NCI-H2196 (cell line): Measurements from ENCODE around the gene METTL26.
A peak's percentile ranks its signal among the peaks of the same experiment; 100 is the strongest.

Experiments used
- DNase-seq: peaks from one replicate; lab custom pipeline; 2025; ENCODE audit not compliant: unreplicated experiment; lab: John Stamatoyannopoulos, UW

Gene METTL26

GRCh38 chr16:625977-626765 is 9.9 kb downstream of the METTL26 start:
- DNase-seq = no peak

- DNase-seq = no peak
Observed at GRCh38 chr16:625117-625976, 10.8 kb downstream of the METTL26 start.

- DNase-seq = no peak
Observed at GRCh38 chr16:624526-625070, 11.5 kb downstream of the METTL26 start.

DNA sequence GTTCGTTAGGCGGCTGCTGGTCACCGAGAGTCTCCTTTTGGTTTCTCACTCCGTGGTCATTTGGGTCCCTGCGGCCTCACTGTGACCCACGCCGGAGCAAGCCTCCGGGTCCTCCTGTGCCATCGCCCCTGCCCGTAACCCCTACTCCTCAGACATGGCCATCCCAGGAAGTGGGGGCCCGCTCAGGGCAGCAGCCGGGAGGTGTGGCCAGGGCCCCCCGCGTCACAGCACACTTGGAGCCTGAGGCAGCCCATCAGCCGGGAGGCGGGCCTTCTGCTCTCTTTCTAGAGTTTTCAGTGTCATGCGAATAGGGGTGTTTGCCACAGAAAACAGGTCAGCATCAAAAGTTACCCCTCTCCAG is 13.2 kb downstream of the METTL26 start:
- no peak for DNase-seq

DNA sequence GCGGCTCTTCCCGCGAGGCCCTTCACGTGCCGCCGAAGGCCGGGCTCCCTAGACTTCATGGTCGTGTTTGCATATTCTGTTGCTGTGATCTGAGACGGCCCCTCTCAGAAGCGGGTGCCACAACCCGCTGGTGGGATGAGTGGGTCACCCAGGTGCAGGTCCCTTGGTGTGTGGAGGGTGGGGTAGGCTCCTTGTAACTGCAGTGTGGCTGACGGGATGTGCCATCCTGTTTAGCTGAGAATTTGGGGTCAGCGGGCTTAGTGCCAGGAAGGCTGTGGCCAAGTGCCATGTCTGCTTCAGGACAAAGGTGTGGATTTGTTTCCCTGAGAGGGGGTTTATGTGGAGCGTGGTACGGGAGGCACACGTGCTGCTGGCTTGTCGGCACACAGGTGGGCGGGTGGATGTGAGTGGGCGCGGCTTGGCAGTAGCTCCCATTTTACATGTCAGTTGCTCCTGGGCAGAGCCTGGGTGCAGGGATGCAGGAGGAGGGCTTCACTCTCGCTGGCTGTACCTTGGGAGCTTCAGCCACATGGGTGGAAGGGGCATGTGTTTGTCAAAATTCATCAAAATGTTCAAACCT is 14.5 kb downstream of the METTL26 start:
- DNase-seq = no peak

- no peak for DNase-seq
Observed at GRCh38 chr16:620700-621525, 15.2 kb downstream of the METTL26 start.

DNA sequence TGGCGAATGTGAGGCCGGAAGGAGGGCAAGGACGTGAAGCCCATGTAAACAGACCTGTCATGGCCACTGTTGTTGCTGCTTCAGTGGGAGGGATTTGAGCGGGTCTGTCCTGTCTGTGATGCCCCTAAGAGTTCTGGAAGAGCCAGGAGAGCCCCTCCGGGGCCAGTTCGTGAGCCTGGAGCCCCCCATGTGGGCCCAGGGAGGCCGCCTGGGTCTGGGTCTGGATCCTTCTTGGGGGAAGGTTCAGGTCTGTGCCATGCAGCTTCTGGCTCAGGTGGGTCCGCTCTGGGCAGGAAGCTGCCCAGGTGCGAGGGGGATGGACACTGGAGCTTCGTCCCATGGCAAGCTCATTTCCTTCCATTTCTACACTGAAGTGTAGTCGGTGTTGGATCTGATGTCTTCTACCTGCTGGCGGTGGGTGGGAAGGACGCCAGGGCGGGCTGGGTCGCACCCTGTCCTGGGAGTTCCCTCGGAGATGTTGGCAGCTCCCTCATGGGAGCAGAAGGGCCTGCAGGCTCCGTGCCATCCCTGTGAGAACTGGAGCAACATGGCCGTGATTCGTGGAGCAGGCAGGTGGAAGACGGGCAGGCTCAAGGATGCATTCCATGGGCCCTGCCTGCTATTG is 16.5 kb downstream of the METTL26 start:
- no peak for DNase-seq

DNA sequence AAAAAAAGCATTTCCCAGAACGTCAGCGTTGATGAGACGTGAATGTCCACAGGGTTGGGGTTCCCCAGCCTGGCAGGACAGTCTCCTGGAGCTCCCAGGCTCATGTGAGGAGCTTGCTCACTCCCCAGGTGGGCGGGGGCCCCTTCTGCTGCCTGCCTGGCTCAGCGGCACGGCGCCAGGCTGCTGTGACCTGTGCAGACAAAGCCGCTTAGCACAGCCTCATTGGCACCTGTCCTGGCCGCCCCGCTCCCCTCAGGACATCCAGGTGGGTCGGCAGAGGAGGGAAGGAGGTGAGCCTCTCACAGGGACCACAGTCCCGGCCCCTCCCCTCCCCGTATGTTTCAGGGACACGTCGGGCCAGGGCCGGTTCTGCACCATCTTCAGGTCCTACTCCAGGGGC is 18.2 kb downstream of the METTL26 start:
- no peak for DNase-seq

GRCh38 chr16:616733-617586 is 19.1 kb downstream of the METTL26 start:
- no peak for DNase-seq

DNA sequence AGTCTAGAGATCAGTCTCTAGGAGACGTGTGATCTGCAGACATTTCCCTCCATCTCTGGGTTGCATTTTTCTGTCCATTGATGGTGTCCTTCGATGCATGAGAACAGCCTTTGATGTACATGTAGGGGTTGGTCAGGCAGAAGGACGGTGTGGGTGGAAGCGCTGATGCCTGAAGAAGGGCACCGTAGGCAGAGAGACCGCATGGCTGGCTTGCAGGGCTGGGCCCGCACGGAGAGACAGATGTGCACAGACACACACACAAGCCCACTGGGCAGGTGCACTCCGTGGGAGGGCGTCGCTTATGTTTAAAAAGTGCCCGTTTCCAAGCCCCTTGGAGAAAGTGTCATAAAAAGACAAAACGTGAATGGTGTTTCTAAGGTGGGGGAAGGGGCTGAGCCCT is 21.0 kb downstream of the METTL26 start:
- DNase-seq = no peak

- peak; percentile 62 for DNase-seq
Observed at GRCh38 chr16:610513-611381, 25.4 kb downstream of the METTL26 start.

- DNase-seq = no peak
Observed at GRCh38 chr16:609984-610383, 26.1 kb downstream of the METTL26 start.

- no peak for DNase-seq
Observed at GRCh38 chr16:609316-609715, 26.8 kb downstream of the METTL26 start.

GRCh38 chr16:608019-608418 is 28.1 kb downstream of the METTL26 start:
- no peak for DNase-seq

DNA sequence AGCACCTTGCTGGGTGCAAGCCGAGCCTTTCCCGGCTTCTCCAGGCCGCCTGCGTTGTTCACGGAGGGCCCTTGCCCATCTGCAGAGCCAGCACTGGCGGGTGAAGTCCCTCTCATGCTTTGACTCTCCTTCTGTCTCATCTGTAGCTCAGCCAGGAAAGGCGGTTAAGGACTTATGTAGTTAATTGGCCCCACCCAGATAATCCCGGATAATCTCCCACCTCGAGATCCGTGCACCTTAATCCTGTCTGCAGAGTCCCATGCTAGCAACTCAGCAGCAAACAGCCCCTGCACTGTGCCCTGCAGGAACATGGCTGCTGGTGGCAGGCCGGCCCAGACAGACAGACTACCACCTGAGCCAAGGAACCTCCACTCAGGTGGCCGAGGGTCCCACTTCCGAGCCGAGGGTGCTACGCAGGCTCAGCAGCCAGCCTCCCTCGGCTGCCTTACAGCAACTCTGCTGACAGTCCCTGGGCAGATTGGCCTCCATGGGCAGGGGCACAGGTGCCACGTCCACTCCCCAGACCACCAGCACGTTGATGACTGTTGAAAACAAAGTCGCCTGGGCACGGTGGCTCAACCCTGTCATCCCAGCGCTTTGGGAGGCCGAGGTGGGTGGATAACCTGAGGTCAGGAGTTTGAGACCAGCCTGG is 29.3 kb downstream of the METTL26 start:
- no peak for DNase-seq

DNA sequence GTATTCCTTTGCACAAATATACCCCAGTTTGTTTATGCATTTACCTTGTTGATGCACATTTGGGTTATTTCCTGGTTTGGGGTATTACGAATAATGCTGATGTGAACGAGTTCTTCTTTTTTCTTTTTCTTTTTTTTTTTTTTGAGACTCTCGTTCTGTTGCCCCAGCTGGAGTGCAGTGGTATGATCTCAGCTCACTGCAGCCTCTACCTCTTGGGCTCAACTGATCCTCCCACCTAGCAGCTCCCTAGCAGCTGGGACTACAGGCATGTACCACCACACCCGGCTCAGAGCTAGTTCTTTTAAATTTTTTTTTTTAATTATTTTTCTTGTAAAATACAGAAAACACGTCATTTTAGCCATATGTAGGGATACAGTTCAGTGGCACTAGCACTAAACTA is 32.2 kb downstream of the METTL26 start:
- no peak for DNase-seq

DNA sequence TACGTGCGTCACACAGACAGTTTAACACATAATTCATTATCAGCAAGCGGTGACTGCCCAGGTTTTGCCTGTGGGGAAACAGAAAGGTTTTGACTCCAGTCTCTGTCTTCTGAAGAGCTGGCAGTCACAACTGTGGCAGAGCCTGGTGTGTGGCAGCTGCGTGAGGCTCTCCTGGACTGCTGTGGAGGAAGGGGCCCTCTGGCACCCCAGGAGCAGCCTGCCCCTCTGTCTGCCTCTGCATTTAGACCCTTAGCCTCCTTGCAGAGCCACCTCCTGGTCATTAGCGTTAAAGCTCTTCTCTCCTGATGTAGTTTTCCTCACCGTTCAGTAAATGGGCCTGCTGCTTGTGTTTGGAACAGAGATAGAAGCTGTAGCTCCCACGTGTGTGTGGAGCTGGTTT is 35.3 kb downstream of the METTL26 start:
- DNase-seq = peak; percentile 42
